AG04450 (cell line): ENCODE results near the gene SERTM1. TPM values are rescaled to one million over a fixed set of nuclear protein-coding genes. Genes with fewer than 3 reads are reported as not detected.

Experiments used
- CTCF ChIA-PET: fragments of 300-600, 350-600 bp; formaldehyde crosslinking; extraction: SDS; loops from one replicate; lab custom pipeline; 2022; ENCODE audit warnings: antibody characterized with exemption, inconsistent platforms; lab: Charles Lee
- POLR2A ChIA-PET: fragments of 350-600 bp; formaldehyde crosslinking; extraction: SDS; loops from one replicate; lab custom pipeline; 2021; ENCODE audit warnings: antibody characterized with exemption, inconsistent platforms; lab: Yijun Ruan, JAX
- DNase-seq: peaks from one replicate; pipeline ENCODE4 v3.0.0-alpha.2; 2011; ENCODE audit warnings: low read depth, low spot score
- H3K27ac ChIP-seq: one replicate; pipeline ENCODE4 v1.5.1; 2012; ENCODE audit warnings: low read depth, low read length, control low read depth
- H3K27me3 ChIP-seq: one replicate; pipeline ENCODE4 v1.6.0; 2012; ENCODE audit warnings: low read length; ENCODE audit not compliant: control insufficient read depth, insufficient read depth
- H3K4me3 ChIP-seq: 2 replicates; pipeline ENCODE4 v1.5.1; 2011; ENCODE audit warnings: mild to moderate bottlenecking, low read depth, low read length, control low read depth
- H3K9me3 ChIP-seq: 2 replicates; pipeline ENCODE4 v1.5.1; 2012; ENCODE audit warnings: low read length; ENCODE audit not compliant: control insufficient read depth, insufficient read depth
- polyA minus RNA-seq: library from RNA; depleted of rRNA, polyadenylated mRNA; stranded (reverse); fragments of >200 nt; gene quantifications from 2 replicates; pipeline ENCODE4 v1.2.3, GENCODE V29; 2011; rRNA and poly(A)+ RNA removed
- polyA plus RNA-seq: library from polyadenylated mRNA; depleted of rRNA; stranded (reverse); fragments of >200 nt; gene quantifications from 2 replicates; pipeline ENCODE4 v1.2.3, GENCODE V29; 2011; rRNA removed
- TF ChIP-seq, protein P1 (sequence below): IDR thresholded peaks from 2 replicates; pipeline ENCODE4 v1.5.1; 2011; ENCODE audit warnings: low read depth, low read length, control low read depth, inconsistent platforms

SERTM1 gene
- not detected in 2 replicates for polyA plus RNA-seq
- not detected in 2 replicates for polyA minus RNA-seq

DNA sequence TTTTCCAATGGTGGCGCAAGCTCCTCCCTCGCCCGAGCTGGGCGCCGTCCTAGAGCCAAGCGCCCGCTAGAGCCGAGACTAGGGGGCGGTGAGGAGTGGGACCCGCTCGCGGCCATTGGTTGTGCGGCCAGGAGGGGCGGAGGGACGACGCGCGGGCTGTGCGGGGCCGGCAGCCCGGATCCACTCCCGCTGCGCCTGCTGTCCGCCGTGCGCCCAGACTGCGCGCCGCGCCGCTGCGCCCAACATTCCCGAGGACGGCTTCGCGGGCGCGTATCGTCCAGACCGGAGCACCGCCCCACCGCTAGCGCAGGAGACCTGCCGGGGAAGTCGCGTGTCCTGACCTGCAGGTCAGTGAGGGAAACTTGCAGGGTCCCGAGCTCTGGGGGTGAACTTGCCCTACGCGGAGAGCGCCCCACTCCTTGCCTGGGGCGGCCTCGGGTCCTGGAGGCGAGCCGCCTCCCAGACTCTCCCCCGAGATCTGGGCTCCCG is at the start of gene SERTM1:
Gene SERTM1 (plus strand): TSS at position 183 of the 489 bp plus-strand sequence. CDS start 21,059 bp downstream, outside the sequence.
- Histone ChIP-seq H3K27ac (no peak within 1 kb of the TSS), H3K4me3 (no peak within 1 kb of the TSS), H3K9me3 (no peaks in the 10 kb centered on the region; the same call in 1 of the 2 replicates), H3K27me3 (peaks cover 25% of the 10 kb centered on the region)
- POLR2A ChIA-PET = interaction anchor here (0.6 kb wide), 1 partner anchor 64 kb away, joined by 3 read pairs; no protein-coding TSS in a partner anchor
- TF ChIP-seq, protein P1, sequence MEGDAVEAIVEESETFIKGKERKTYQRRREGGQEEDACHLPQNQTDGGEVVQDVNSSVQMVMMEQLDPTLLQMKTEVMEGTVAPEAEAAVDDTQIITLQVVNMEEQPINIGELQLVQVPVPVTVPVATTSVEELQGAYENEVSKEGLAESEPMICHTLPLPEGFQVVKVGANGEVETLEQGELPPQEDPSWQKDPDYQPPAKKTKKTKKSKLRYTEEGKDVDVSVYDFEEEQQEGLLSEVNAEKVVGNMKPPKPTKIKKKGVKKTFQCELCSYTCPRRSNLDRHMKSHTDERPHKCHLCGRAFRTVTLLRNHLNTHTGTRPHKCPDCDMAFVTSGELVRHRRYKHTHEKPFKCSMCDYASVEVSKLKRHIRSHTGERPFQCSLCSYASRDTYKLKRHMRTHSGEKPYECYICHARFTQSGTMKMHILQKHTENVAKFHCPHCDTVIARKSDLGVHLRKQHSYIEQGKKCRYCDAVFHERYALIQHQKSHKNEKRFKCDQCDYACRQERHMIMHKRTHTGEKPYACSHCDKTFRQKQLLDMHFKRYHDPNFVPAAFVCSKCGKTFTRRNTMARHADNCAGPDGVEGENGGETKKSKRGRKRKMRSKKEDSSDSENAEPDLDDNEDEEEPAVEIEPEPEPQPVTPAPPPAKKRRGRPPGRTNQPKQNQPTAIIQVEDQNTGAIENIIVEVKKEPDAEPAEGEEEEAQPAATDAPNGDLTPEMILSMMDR = no peak
- CTCF ChIA-PET = no interaction called here
- DNase-seq = no peak

DNA sequence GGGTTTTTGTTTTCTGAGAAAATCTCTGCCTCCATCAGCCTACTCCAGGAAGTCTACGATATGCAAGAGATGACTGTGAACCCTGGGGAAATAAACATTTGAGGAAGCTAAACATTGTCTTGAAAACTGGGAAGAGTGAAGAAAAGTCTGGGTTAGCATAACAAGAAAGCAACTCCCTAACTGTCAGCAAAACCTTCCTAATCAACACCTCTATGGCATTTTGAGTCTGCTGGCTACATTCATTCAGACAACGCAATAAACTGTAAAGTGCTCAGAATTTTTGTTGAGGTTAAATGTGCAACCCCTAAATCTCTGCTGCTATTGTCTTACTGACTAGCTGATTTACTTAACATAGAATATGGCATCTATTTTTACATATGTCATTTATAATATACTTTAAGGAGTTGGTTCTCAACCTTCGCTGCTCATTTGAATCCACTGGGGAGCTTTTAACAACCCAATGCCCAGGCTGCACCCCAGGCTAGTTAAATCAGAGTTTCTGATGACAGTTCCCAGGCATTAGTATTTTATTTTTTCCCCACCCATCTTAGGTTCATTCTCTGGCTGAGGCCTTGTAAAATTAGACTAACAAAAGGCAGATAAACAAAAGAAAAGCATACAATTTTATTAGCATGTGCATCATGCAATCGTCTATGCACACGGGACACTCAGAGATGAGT is 45.3 kb upstream of the SERTM1 start:
- H3K27ac ChIP-seq = no peak overlapping the region
- H3K4me3 ChIP-seq = no peak overlapping the region
- H3K27me3 ChIP-seq = no peaks in the 10 kb centered on the region
- POLR2A ChIA-PET = no interaction called here
- TF ChIP-seq, protein P1 = no peak
- no peak for DNase-seq
- CTCF ChIA-PET = no interaction called here
- no peaks in the 10 kb centered on the region for H3K9me3 ChIP-seq

DNA sequence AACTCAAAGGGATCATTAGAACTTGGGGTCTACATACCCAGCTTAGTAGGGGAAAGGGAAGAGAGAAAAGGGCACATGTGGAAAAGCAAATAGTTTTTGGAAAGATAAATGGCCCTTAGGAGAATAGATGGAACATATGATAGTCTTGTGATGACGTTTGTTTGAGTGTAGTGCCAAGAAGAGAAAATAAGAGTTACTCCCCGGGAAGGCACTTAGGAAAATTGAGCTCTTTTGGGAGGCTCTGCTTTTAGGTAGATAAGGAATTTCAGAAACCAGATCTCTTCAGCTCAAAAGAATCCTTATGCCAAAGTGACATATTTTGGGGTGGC is 44.8 kb upstream of the SERTM1 start:
- Histone ChIP-seq H3K27me3 (no peaks in the 10 kb centered on the region), H3K4me3 (no peak overlapping the region), H3K9me3 (no peaks in the 10 kb centered on the region), H3K27ac (no peak overlapping the region)
- TF ChIP-seq, protein P1 = no peak
- ChIA-PET CTCF (interaction anchor here (0.6 kb wide), 2 partner anchors 108 to 239 kb away, joined by 4 to 5 read pairs; no protein-coding TSS in a partner anchor), POLR2A (no interaction called here)
- no peak for DNase-seq

DNA sequence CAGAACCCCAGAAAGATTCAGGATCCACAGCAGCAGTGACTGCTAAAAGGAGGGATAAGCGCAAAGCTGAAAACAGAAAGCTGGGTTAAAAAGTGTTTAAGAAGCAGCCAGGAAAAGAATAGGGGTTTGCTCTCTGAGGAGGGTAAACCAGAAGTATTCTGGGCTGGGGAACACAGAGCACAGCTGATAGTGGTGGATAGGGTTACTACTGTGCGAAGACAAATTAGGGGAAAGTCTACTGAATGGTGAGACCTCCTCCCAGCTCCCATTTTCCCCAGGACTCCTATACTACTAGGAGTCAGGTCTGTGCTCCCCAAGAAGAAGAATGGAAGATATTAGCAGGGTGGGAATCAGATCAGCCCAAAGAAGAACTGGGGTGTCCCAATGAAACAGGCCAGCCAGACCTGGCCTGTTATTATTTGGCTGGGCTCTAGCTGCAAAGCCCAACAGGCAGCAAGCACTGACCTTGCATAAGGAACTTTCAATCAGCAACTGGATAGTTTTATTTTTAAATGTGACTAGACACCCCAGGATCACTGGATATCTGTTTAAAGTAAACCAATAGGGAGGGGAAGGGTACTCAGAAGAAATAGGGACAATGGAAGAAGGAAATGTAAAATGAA is 43.5 kb upstream of the SERTM1 start:
- H3K4me3 ChIP-seq = no peak overlapping the region
- ChIA-PET POLR2A (no interaction called here), CTCF (no interaction called here)
- DNase-seq = no peak
- TF ChIP-seq, protein P1 = no peak
- H3K9me3 ChIP-seq = no peaks in the 10 kb centered on the region
- no peak overlapping the region for H3K27ac ChIP-seq
- no peaks in the 10 kb centered on the region for H3K27me3 ChIP-seq

DNA sequence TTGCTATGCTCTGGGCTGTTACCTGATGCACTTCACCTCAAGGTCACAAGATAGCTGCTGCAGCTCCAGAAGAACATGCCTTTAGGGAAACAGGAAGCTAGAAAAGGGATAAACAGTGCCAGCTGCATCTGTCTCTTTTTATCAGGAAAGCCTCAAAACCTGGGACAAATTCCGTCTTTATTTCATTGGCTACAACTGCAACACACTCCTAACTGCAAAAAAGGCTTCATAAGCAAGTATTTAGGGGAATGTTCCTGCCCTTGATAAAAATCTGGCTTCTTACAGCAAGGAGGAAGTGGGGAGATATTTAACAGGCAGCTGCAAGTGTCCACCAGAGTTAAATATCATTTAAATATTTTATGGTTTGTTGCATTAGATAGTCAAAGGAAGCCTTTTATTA is 34.2 kb upstream of the SERTM1 start:
- TF ChIP-seq, protein P1 = no peak
- DNase-seq = no peak
- Histone ChIP-seq H3K27ac (no peak overlapping the region), H3K9me3 (no peaks in the 10 kb centered on the region), H3K4me3 (no peak overlapping the region), H3K27me3 (no peaks in the 10 kb centered on the region)
- ChIA-PET CTCF (no interaction called here), POLR2A (no interaction called here)
